B cell (primary cell): ENCODE results near the gene SRRM1. TPM values are rescaled to one million over a fixed set of nuclear protein-coding genes. Genes with fewer than 3 reads are reported as not detected.

Source experiments
- ATAC-seq: fragments of 200-7000 bp; cut with Tn5 transposase; one replicate; pipeline ENCODE4 v1.10.0; 2021; ENCODE audit warnings: low read depth, mild to moderate bottlenecking, moderate number of reproducible peaks, moderate library complexity
- CTCF ChIA-PET: fragments of 350-600 bp; sonication (Branson Sonifier 250); formaldehyde crosslinking; loops from one replicate; lab custom pipeline; 2021; ENCODE audit warnings: antibody characterized with exemption, inconsistent platforms; lab: Charles Lee
- POLR2A ChIA-PET: fragments of 350-600 bp; sonication (Branson Sonifier 250); formaldehyde crosslinking; loops from one replicate; lab custom pipeline; 2021; ENCODE audit warnings: antibody characterized with exemption; lab: Charles Lee
- DNase-seq: peaks from one replicate; pipeline ENCODE4 v3.0.0; 2013
- H2AFZ ChIP-seq: 2 replicates; pipeline ENCODE4 v1.6.1; 2012; ENCODE audit warnings: mild to moderate bottlenecking, low read depth, low read length; ENCODE audit not compliant: insufficient read depth, poor library complexity, severe bottlenecking
- H3K27ac ChIP-seq, 2 donors: 1 replicate in 1 of 2; 2 replicates in 1 of 2; pipeline ENCODE4 v1.5.1; 2012 to 2013; ENCODE audit warnings: low read length in 2 of 2, mild to moderate bottlenecking in 2 of 2, moderate library complexity in 1 of 2
- H3K27me3 ChIP-seq, 4 experiments: fragments of 200-600 bp in 1 of 4; sonication (generic) in 1 of 4; replicated peaks in 1 of 4; 1 replicate in 2 of 4; 2 replicates in 2 of 4; pipeline versions ENCODE4 v1.6.1 to v1.7.0; 2013 to 2016; ENCODE audit warnings: low read length in 3 of 4, mild to moderate bottlenecking in 2 of 4, mixed read lengths in 1 of 4, moderate library complexity in 1 of 4; ENCODE audit not compliant: insufficient read depth in 4 of 4, control insufficient read depth in 3 of 4; ENCODE audit errors: control extremely low read depth in 1 of 4
- H3K36me3 ChIP-seq, 2 experiments: replicated peaks in 1 of 2; 1 replicate in 1 of 2; 2 replicates in 1 of 2; pipeline versions ENCODE4 v1.6.1 to v1.7.1; 2013; ENCODE audit warnings: low read length in 1 of 2; ENCODE audit not compliant: insufficient read depth in 2 of 2, control insufficient read depth in 1 of 2; ENCODE audit errors: control extremely low read depth in 1 of 2, extremely low read depth in 1 of 2
- H3K4me1 ChIP-seq, 2 donors: fragments of 200-600 bp in 1 of 2; sonication (generic) in 1 of 2; 1 replicate in 1 of 2; 2 replicates in 1 of 2; pipeline versions ENCODE4 v1.5.1 to v1.6.1; 2013 to 2017; ENCODE audit warnings: low read length in 2 of 2; ENCODE audit not compliant: control insufficient read depth in 2 of 2, insufficient read depth in 2 of 2
- H3K4me2 ChIP-seq: replicated peaks from 2 replicates; pipeline ENCODE3; 2012; ENCODE audit warnings: mild to moderate bottlenecking, low read depth, low read length; ENCODE audit not compliant: poor library complexity, severe bottlenecking
- H3K4me3 ChIP-seq, 5 experiments: fragments of 200-600 bp in 1 of 5; sonication (generic) in 1 of 5; 1 replicate in 3 of 5; 2 replicates in 2 of 5; pipeline versions ENCODE4 v1.5.1 to v1.7.0; 2011 to 2016; ENCODE audit warnings: low read length in 4 of 5, mild to moderate bottlenecking in 4 of 5, low read depth in 2 of 5, control low read depth in 1 of 5, moderate library complexity in 1 of 5; ENCODE audit not compliant: insufficient read depth in 1 of 5; ENCODE audit errors: control extremely low read depth in 1 of 5, extremely low read depth in 1 of 5
- H3K79me2 ChIP-seq: fragments of 200-600 bp; sonication (generic); one replicate; pipeline ENCODE4 v1.6.0; 2016; ENCODE audit warnings: low read length; ENCODE audit not compliant: control insufficient read depth, insufficient read depth
- H3K9ac ChIP-seq: fragments of 200-600 bp; sonication (generic); 2 replicates; pipeline ENCODE4 v1.6.1; 2017; ENCODE audit warnings: mild to moderate bottlenecking, low read length, moderate library complexity
- H3K9me3 ChIP-seq, 3 donors: one replicate each; pipeline versions ENCODE4 v1.6.1 to v1.7.1; 2013; ENCODE audit warnings: low read length in 2 of 3; ENCODE audit not compliant: control insufficient read depth in 2 of 3, insufficient read depth in 1 of 3; ENCODE audit errors: control extremely low read depth in 1 of 3
- H4K20me1 ChIP-seq: 2 replicates; pipeline ENCODE4 v1.6.0; 2012; ENCODE audit warnings: mild to moderate bottlenecking, low read length; ENCODE audit not compliant: insufficient read depth, control insufficient read depth, poor library complexity, severe bottlenecking
- H3K27ac Mint-ChIP-seq: one replicate; pipeline ENCODE4 v1.8.0; 2021; ENCODE audit warnings: mixed read lengths
- H3K27me3 Mint-ChIP-seq: one replicate; pipeline ENCODE4 v1.8.0; 2021; ENCODE audit warnings: mixed read lengths
- H3K4me1 Mint-ChIP-seq: one replicate; pipeline ENCODE4 v1.8.0; 2021; ENCODE audit warnings: mixed read lengths
- H3K4me3 Mint-ChIP-seq: one replicate; pipeline ENCODE4 v1.8.0; 2021; ENCODE audit warnings: mixed read lengths
- H3K9me3 Mint-ChIP-seq: one replicate; pipeline ENCODE4 v1.8.0; 2022; ENCODE audit warnings: mixed read lengths; ENCODE audit not compliant: insufficient read depth
- CTCF ChIP-seq: fragments of 200-600 bp; IDR thresholded peaks from one replicate; pipeline ENCODE4 v1.8.0; 2022; ENCODE audit warnings: antibody characterized with exemption, mild to moderate bottlenecking
- EZH2 ChIP-seq: IDR thresholded peaks from 2 replicates; pipeline ENCODE4 v1.6.1; 2012; ENCODE audit warnings: borderline replicate concordance, low read depth, mild to moderate bottlenecking, moderate library complexity, low read length; ENCODE audit not compliant: insufficient read depth, poor library complexity, severe bottlenecking
- whole genome bisulfite sequencing: methylation state at CpG from one replicate; pipeline ENCODE4 v1.1.5; 2013; ENCODE audit warnings: missing lambda C conversion rate; ENCODE audit not compliant: insufficient coverage; 5-methylcytosine and 5-hydroxymethylcytosine counted together
- intact Hi-C: fragments of 100-400 bp; cut with micrococcal nuclease; formaldehyde crosslinking; loops from one replicate; pipeline ENCODE4 v1.10.0; 2022
- polyA plus RNA-seq: library from polyadenylated mRNA; depleted of rRNA; stranded (reverse); fragments of >200 nt; gene quantifications from 2 replicates; pipeline ENCODE4 v1.2.3, GENCODE V29; 2012
- total RNA-seq, 2 donors: library from RNA; stranded (reverse); fragments of 120-200 nt in 1 of 2; gene quantifications; 1 replicate in 1 of 2; 2 replicates in 1 of 2; pipeline versions ENCODE4 v1.2.3 to v1.2.4, GENCODE V29; 2013 to 2022

The SRRM1 gene
- total and polyA plus RNA-seq, 2 donors (not counting 1 experiment from before 2014, with no cell fraction given), result 88.5 to 238 TPM

GRCh38 chr1:24641646-24642151 is 1.4 kb upstream of the SRRM1 start:
- H3K9ac ChIP-seq, result peak overlapping the region; percentile 98
- H3K4me1 Mint-ChIP-seq, result peaks cover 33% of the 10 kb centered on the region
- ATAC-seq, result no peak
- H3K4me1 ChIP-seq, result peaks cover 17 to 25% of the 10 kb centered on the region in 2 donors
- peak overlapping the region; percentile 96 for H3K4me3 Mint-ChIP-seq
- peak overlapping the region; percentile 77 for H2AFZ ChIP-seq
- peaks cover 33% of the 10 kb centered on the region for H4K20me1 ChIP-seq
- H3K27me3 Mint-ChIP-seq, result no peaks in the 10 kb centered on the region
- TF ChIP-seq EZH2, result no peak
- TF ChIP-seq CTCF, result no peak
- peaks cover 0 to 8% of the 10 kb centered on the region in 2 experiments for H3K36me3 ChIP-seq
- peak; percentile 62 for DNase-seq
- no peaks in the 10 kb centered on the region for H3K9me3 ChIP-seq
- peak overlapping the region; percentile 99 for H3K27ac Mint-ChIP-seq
- peaks cover 40% of the 10 kb centered on the region for H3K79me2 ChIP-seq
- intact Hi-C loops, result loop anchor here (1.0 to 10.0 kb wide), 6 partner anchors 101 to 789 kb away; partner anchors contain the start of genes MACO1, RCAN3, SRSF10 and TMEM50A
- WGBS, result 2% methylated on average over 17 of the region's 24 CpGs
- no peaks in the 10 kb centered on the region for H3K9me3 Mint-ChIP-seq
- H3K27ac ChIP-seq, result peak overlapping the region; percentile 98 to 99
- ChIA-PET CTCF (interaction anchor here (1.1 to 2.3 kb wide), 9 partner anchors 54 to 451 kb away, joined by 3 to 17 read pairs (median 5); partner anchors contain the start of genes NIPAL3 and STPG1), POLR2A (interaction anchor here (0.6 to 1.5 kb wide), 5 partner anchors 105 to 679 kb away, joined by 3 to 9 read pairs (median 4); no protein-coding TSS in a partner anchor)
- H3K27me3 ChIP-seq, result no peaks in the 10 kb centered on the region
- peak overlapping the region; percentile 81 for H3K4me2 ChIP-seq
- peak overlapping the region in 4 of 5 experiments; percentile 92 to 99 (median 97) for H3K4me3 ChIP-seq
